ENCODE data around the gene FNTB.

The FNTB gene

GRCh38 chr14:64946310-64947045 lies 40.2 kb upstream of the FNTB start:
- Mint-ChIP-seq H3K36me3 (ENCODE audit: insufficient read depth) (peaks cover 4% of the 10 kb centered on the region), H3K27ac (ENCODE audit: low read depth) (no peak overlapping the region), H3K4me1 (peaks cover 40% of the 10 kb centered on the region), H3K27me3 (no peaks in the 10 kb centered on the region), H3K4me3 (no peak overlapping the region), H3K9me3 (no peaks in the 10 kb centered on the region)
- DNase-seq (ENCODE audit: low spot score in 2 of 2) (no peak), ATAC-seq (replicated peaks; ENCODE audit: extremely low read depth, poor library complexity, severe bottlenecking) (no peak)

- ATAC-seq (replicated peaks; ENCODE audit: extremely low read depth, poor library complexity, severe bottlenecking) (no peak), DNase-seq (ENCODE audit: low spot score in 2 of 2) (no peak)
- Mint-ChIP-seq H3K9me3 (no peaks in the 10 kb centered on the region), H3K36me3 (ENCODE audit: insufficient read depth) (peaks cover 6% of the 10 kb centered on the region), H3K27me3 (no peaks in the 10 kb centered on the region), H3K4me3 (no peak overlapping the region), H3K27ac (ENCODE audit: low read depth) (no peak overlapping the region), H3K4me1 (peaks cover 36% of the 10 kb centered on the region)
These were observed 38.7 kb upstream of the FNTB start for GRCh38 chr14:64947710-64948611.

GRCh38 chr14:64948612-64949210 lies 38.0 kb upstream of the FNTB start:
- H3K4me1 Mint-ChIP-seq, result peaks cover 33% of the 10 kb centered on the region
- no peaks in the 10 kb centered on the region for H3K27me3 Mint-ChIP-seq
- H3K27ac Mint-ChIP-seq (ENCODE audit: low read depth), result no peak overlapping the region
- H3K4me3 Mint-ChIP-seq, result no peak overlapping the region
- no peak for ATAC-seq (replicated peaks; ENCODE audit: extremely low read depth, poor library complexity, severe bottlenecking)
- no peak for DNase-seq (ENCODE audit: low spot score in 2 of 2)
- no peaks in the 10 kb centered on the region for H3K9me3 Mint-ChIP-seq
- peaks cover 6% of the 10 kb centered on the region for H3K36me3 Mint-ChIP-seq (ENCODE audit: insufficient read depth)

- Mint-ChIP-seq H3K4me3 (no peak overlapping the region), H3K27me3 (no peaks in the 10 kb centered on the region), H3K4me1 (peaks cover 29% of the 10 kb centered on the region), H3K9me3 (no peaks in the 10 kb centered on the region), H3K27ac (ENCODE audit: low read depth) (no peak overlapping the region), H3K36me3 (ENCODE audit: insufficient read depth) (peaks cover 5% of the 10 kb centered on the region)
- DNase-seq (ENCODE audit: low spot score in 2 of 2) (no peak), ATAC-seq (replicated peaks; ENCODE audit: extremely low read depth, poor library complexity, severe bottlenecking) (no peak)
These were observed 35.8 kb upstream of the FNTB start for GRCh38 chr14:64950889-64951288.

GRCh38 chr14:64951291-64951690 lies 35.4 kb upstream of the FNTB start:
- H3K36me3 Mint-ChIP-seq (ENCODE audit: insufficient read depth), result peaks cover 5% of the 10 kb centered on the region

GRCh38 chr14:64951724-64952123 lies 35.0 kb upstream of the FNTB start:
- Mint-ChIP-seq H3K27ac (ENCODE audit: low read depth) (no peak overlapping the region), H3K4me1 (peaks cover 25% of the 10 kb centered on the region), H3K9me3 (no peaks in the 10 kb centered on the region), H3K27me3 (no peaks in the 10 kb centered on the region), H3K4me3 (no peak overlapping the region), H3K36me3 (ENCODE audit: insufficient read depth) (peaks cover 5% of the 10 kb centered on the region)
- DNase-seq (ENCODE audit: low spot score in 2 of 2) (no peak), ATAC-seq (replicated peaks; ENCODE audit: extremely low read depth, poor library complexity, severe bottlenecking) (no peak)

More at GRCh38 chr14:64951291-64951690, 35.4 kb upstream of the FNTB start:
- H3K4me3 Mint-ChIP-seq, result no peak overlapping the region
- H3K27ac Mint-ChIP-seq (ENCODE audit: low read depth), result no peak overlapping the region
- ATAC-seq (replicated peaks; ENCODE audit: extremely low read depth, poor library complexity, severe bottlenecking) (no peak), DNase-seq (ENCODE audit: low spot score in 2 of 2) (no peak)
- peaks cover 29% of the 10 kb centered on the region for H3K4me1 Mint-ChIP-seq
- H3K27me3 Mint-ChIP-seq, result no peaks in the 10 kb centered on the region
- no peaks in the 10 kb centered on the region for H3K9me3 Mint-ChIP-seq

- no peaks in the 10 kb centered on the region for H3K27me3 Mint-ChIP-seq
- H3K4me1 Mint-ChIP-seq, result peaks cover 14% of the 10 kb centered on the region
- H3K27ac Mint-ChIP-seq (ENCODE audit: low read depth), result no peak overlapping the region
- no peaks in the 10 kb centered on the region for H3K9me3 Mint-ChIP-seq
- DNase-seq (ENCODE audit: low spot score in 2 of 2), result no peak
- no peak overlapping the region for H3K4me3 Mint-ChIP-seq
- peaks cover 5% of the 10 kb centered on the region for H3K36me3 Mint-ChIP-seq (ENCODE audit: insufficient read depth)
- no peak for ATAC-seq (replicated peaks; ENCODE audit: extremely low read depth, poor library complexity, severe bottlenecking)
These were observed 33.9 kb upstream of the FNTB start for GRCh38 chr14:64952598-64953309.

- Mint-ChIP-seq H3K4me3 (no peak overlapping the region), H3K27ac (ENCODE audit: low read depth) (no peak overlapping the region), H3K9me3 (no peaks in the 10 kb centered on the region), H3K4me1 (peaks cover 11% of the 10 kb centered on the region), H3K27me3 (no peaks in the 10 kb centered on the region), H3K36me3 (ENCODE audit: insufficient read depth) (peaks cover 7% of the 10 kb centered on the region)
- ATAC-seq (replicated peaks; ENCODE audit: extremely low read depth, poor library complexity, severe bottlenecking) (no peak), DNase-seq (ENCODE audit: low spot score in 2 of 2) (no peak)
These were observed 33.4 kb upstream of the FNTB start for GRCh38 chr14:64953310-64953654.

- Mint-ChIP-seq H3K27ac (ENCODE audit: low read depth) (no peak overlapping the region), H3K27me3 (no peaks in the 10 kb centered on the region), H3K4me3 (no peak overlapping the region), H3K9me3 (no peaks in the 10 kb centered on the region), H3K36me3 (ENCODE audit: insufficient read depth) (peaks cover 7% of the 10 kb centered on the region), H3K4me1 (peaks cover 11% of the 10 kb centered on the region)
- DNase-seq (ENCODE audit: low spot score in 2 of 2) (no peak), ATAC-seq (replicated peaks; ENCODE audit: extremely low read depth, poor library complexity, severe bottlenecking) (no peak)
These were observed 33.0 kb upstream of the FNTB start for GRCh38 chr14:64953661-64954060.

- peaks cover 7% of the 10 kb centered on the region for H3K36me3 Mint-ChIP-seq (ENCODE audit: insufficient read depth)
- no peaks in the 10 kb centered on the region for H3K27me3 Mint-ChIP-seq
- no peak overlapping the region for H3K4me3 Mint-ChIP-seq
- ATAC-seq (replicated peaks; ENCODE audit: extremely low read depth, poor library complexity, severe bottlenecking), result no peak
- no peak overlapping the region for H3K27ac Mint-ChIP-seq (ENCODE audit: low read depth)
- peaks cover 11% of the 10 kb centered on the region for H3K4me1 Mint-ChIP-seq
- no peaks in the 10 kb centered on the region for H3K9me3 Mint-ChIP-seq
- no peak for DNase-seq (ENCODE audit: low spot score in 2 of 2)
These were observed 32.0 kb upstream of the FNTB start for GRCh38 chr14:64954491-64955240.

GRCh38 chr14:64955297-64955696 lies 31.4 kb upstream of the FNTB start:
- Mint-ChIP-seq H3K4me3 (no peak overlapping the region), H3K27ac (ENCODE audit: low read depth) (no peak overlapping the region), H3K27me3 (no peaks in the 10 kb centered on the region), H3K9me3 (no peaks in the 10 kb centered on the region), H3K4me1 (peaks cover 13% of the 10 kb centered on the region), H3K36me3 (ENCODE audit: insufficient read depth) (peaks cover 7% of the 10 kb centered on the region)
- DNase-seq (ENCODE audit: low spot score in 2 of 2), result no peak
- ATAC-seq (replicated peaks; ENCODE audit: extremely low read depth, poor library complexity, severe bottlenecking), result no peak

Measured in central memory CD8-positive, alpha-beta T cell (primary cell).